ENCODE measurements around the gene PPP6R3. TPM values are rescaled to one million over a fixed set of nuclear protein-coding genes. Genes with fewer than 3 reads are reported as not detected.
"Not testable (repeated sequence)": the region's sequence is repeated elsewhere in the genome, so short reads cannot be mapped to it uniquely, and the experiment has no call there.

PPP6R3 gene
- total RNA-seq, 1 experiment from 2014 or later: 138 TPM

DNA sequence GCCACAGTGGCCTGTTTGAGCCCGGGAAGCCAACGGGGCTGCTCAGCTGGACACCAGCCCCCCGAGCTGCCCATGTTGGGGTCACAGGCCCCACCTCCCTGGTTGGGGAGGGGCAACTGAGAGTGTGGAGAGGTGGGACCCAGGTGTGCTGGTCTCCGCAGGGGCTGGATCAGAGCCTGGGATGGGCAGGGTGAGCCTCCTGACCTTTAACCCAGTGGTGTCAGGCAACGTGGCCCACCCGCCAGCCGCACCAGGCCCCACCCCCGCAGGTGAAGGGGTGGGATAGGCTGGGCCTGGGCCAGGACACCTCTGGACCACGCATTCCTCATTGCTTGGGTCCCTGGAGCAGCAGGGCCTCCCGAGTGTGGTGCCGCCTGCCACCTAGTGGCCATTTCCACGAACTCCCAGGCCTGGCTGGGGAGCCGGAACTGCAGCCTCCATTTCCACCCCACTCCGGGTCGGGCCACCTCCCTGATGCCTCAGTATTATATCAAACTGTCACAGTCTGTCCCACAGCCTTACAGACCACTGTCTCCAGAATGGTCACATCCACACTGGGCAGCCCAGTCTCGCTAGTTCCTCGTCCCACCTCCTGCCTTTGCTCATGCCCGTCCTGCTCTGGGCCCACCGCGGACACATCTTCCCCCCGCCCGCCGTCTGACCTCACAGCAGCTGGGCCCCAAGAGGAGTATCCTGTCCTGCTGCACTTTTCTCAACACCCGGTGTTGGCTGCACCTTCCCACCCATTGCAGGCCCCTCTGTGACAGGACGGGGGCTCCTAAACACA, 13.3 kb upstream of the PPP6R3 start:
- H3K56ac ChIP-seq (ENCODE audit: insufficient read length, low read depth, low read length): no peak overlapping the region
- H2BK120ac ChIP-seq (ENCODE audit: low read depth, low read length, poor library complexity, severe bottlenecking): no peak overlapping the region
- H3T11ph ChIP-seq (ENCODE audit: low read length): no peak overlapping the region
- no peak overlapping the region for H3K9ac ChIP-seq (ENCODE audit: extremely low read depth, insufficient read length, low read length)
- H3K4ac ChIP-seq (ENCODE audit: low read depth, low read length): no peak overlapping the region
- H4K91ac ChIP-seq (ENCODE audit: insufficient read length, low read depth, low read length): no peak overlapping the region
- no peak overlapping the region for H3K14ac ChIP-seq (ENCODE audit: insufficient read depth, low read length)
- no peaks in the 10 kb centered on the region for H3K4me1 ChIP-seq (ENCODE audit: insufficient read depth, low read length)
- H2BK12ac ChIP-seq (ENCODE audit: insufficient read length, low read depth, low read length): no peak overlapping the region
- no peaks in the 10 kb centered on the region for H3K27me3 ChIP-seq (ENCODE audit: insufficient read depth, low read length)
- peaks cover 12 to 25% (median 22%) of the 10 kb centered on the region in 3 experiments for H3K36me3 Mint-ChIP-seq (ENCODE audit: insufficient read depth in 1 of 3, low read depth in 3 of 3)
- DNase-seq: peak; percentile 91
- no peak overlapping the region for H2BK15ac ChIP-seq (ENCODE audit: low read depth, low read length)
- H3K4me2 ChIP-seq (ENCODE audit: insufficient read depth, insufficient read length, low read length): no peak overlapping the region
- no peak overlapping the region for H3K27ac Mint-ChIP-seq
- H3K27me3 Mint-ChIP-seq (ENCODE audit: low read depth): no peaks in the 10 kb centered on the region
- H3K79me1 ChIP-seq (ENCODE audit: insufficient read depth, low read depth, low read length, poor library complexity, severe bottlenecking): no peaks in the 10 kb centered on the region
- no peaks in the 10 kb centered on the region for H3K9me3 ChIP-seq (ENCODE audit: control insufficient read depth, low read depth, low read length)
- H3K27ac ChIP-seq (ENCODE audit: insufficient read length, low read depth, low read length): no peak overlapping the region
- H3K9me3 Mint-ChIP-seq: no peaks in the 10 kb centered on the region
- H3K23ac ChIP-seq (ENCODE audit: insufficient read length, low read depth, low read length): no peak overlapping the region
- TF ChIP-seq, protein P1, sequence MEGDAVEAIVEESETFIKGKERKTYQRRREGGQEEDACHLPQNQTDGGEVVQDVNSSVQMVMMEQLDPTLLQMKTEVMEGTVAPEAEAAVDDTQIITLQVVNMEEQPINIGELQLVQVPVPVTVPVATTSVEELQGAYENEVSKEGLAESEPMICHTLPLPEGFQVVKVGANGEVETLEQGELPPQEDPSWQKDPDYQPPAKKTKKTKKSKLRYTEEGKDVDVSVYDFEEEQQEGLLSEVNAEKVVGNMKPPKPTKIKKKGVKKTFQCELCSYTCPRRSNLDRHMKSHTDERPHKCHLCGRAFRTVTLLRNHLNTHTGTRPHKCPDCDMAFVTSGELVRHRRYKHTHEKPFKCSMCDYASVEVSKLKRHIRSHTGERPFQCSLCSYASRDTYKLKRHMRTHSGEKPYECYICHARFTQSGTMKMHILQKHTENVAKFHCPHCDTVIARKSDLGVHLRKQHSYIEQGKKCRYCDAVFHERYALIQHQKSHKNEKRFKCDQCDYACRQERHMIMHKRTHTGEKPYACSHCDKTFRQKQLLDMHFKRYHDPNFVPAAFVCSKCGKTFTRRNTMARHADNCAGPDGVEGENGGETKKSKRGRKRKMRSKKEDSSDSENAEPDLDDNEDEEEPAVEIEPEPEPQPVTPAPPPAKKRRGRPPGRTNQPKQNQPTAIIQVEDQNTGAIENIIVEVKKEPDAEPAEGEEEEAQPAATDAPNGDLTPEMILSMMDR (conservative IDR thresholded peaks at IDR 0.05): peak; percentile 96
- no peaks in the 10 kb centered on the region for H4K20me1 ChIP-seq (ENCODE audit: control insufficient read depth, insufficient read depth, insufficient read length)
- WGBS (ENCODE audit: extremely low coverage, insufficient read length, low lambda C conversion rate): no CpG with 5 or more reads among the region's 25 CpGs
- H3K79me2 ChIP-seq (ENCODE audit: insufficient read depth, low read length): no peaks in the 10 kb centered on the region
- no peak overlapping the region for H3K18ac ChIP-seq (ENCODE audit: insufficient read length, low read depth, low read length)
- no peak overlapping the region for H2AFZ ChIP-seq (ENCODE audit: low read length)
- no peak overlapping the region for H2BK20ac ChIP-seq (ENCODE audit: low read depth, low read length, poor library complexity, severe bottlenecking)
- H3K23me2 ChIP-seq (ENCODE audit: insufficient read length, low read depth, low read length, poor library complexity, severe bottlenecking): no peaks in the 10 kb centered on the region
- peaks cover 7 to 9% of the 10 kb centered on the region in 2 experiments for H3K4me1 Mint-ChIP-seq
- no peak overlapping the region for H4K5ac ChIP-seq (ENCODE audit: insufficient read length, low read depth, low read length)
- H2BK5ac ChIP-seq (ENCODE audit: insufficient read length, low read length): no peak overlapping the region
- H3K4me3 Mint-ChIP-seq: no peak overlapping the region
- no peak overlapping the region for H4K8ac ChIP-seq (replicated peaks; ENCODE audit: insufficient read length, low read depth, low read length)
- H2AK5ac ChIP-seq (ENCODE audit: insufficient read length, low read length): no peak overlapping the region

DNA sequence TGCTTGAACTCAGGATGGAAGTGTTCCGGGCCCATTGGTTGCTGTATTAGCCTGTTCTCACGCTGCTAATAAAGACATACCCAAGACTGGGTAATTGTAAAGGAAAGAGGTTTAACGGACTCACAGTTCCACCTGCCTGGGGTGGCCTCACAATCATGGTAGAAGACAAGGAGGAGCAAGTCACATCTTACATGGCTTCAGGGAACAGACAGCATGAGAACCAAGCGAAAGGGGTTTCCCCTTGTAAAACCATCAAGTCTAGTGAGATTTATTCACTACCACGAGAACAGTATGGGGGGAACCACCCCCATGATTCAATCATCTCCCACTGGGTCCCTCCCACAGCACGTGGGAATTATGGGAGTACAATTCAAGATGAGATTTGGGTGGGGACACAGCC, 12.6 kb upstream of the PPP6R3 start:
- not testable (repeated sequence) for H3K9me3 Mint-ChIP-seq; DNase-seq; H3K27ac ChIP-seq (ENCODE audit: insufficient read length, low read depth, low read length)

More for the DNA sequence above, 12.6 kb upstream of the PPP6R3 start:
- H3K4me3 Mint-ChIP-seq; H3K27ac Mint-ChIP-seq; H2AK5ac ChIP-seq (ENCODE audit: insufficient read length, low read length); H2BK12ac ChIP-seq (ENCODE audit: insufficient read length, low read depth, low read length); H2BK15ac ChIP-seq (ENCODE audit: low read depth, low read length); H4K91ac ChIP-seq (ENCODE audit: insufficient read length, low read depth, low read length); H2BK20ac ChIP-seq (ENCODE audit: low read depth, low read length, poor library complexity, severe bottlenecking); H3K79me1 ChIP-seq (ENCODE audit: insufficient read depth, low read depth, low read length, poor library complexity, severe bottlenecking); H3K27me3 ChIP-seq (ENCODE audit: insufficient read depth, low read length); H3K9ac ChIP-seq (ENCODE audit: extremely low read depth, insufficient read length, low read length); H3K4ac ChIP-seq (ENCODE audit: low read depth, low read length); H2AFZ ChIP-seq (ENCODE audit: low read length); H4K20me1 ChIP-seq (ENCODE audit: control insufficient read depth, insufficient read depth, insufficient read length); H3K14ac ChIP-seq (ENCODE audit: insufficient read depth, low read length); H2BK5ac ChIP-seq (ENCODE audit: insufficient read length, low read length); H3K4me1 Mint-ChIP-seq; H3K4me1 ChIP-seq (ENCODE audit: insufficient read depth, low read length); H3K9me3 ChIP-seq (ENCODE audit: control insufficient read depth, low read depth, low read length); H2BK120ac ChIP-seq (ENCODE audit: low read depth, low read length, poor library complexity, severe bottlenecking); H3K23ac ChIP-seq (ENCODE audit: insufficient read length, low read depth, low read length); H3K79me2 ChIP-seq (ENCODE audit: insufficient read depth, low read length); H3T11ph ChIP-seq (ENCODE audit: low read length); H3K4me2 ChIP-seq (ENCODE audit: insufficient read depth, insufficient read length, low read length); H3K27me3 Mint-ChIP-seq (ENCODE audit: low read depth); H4K5ac ChIP-seq (ENCODE audit: insufficient read length, low read depth, low read length); H3K18ac ChIP-seq (ENCODE audit: insufficient read length, low read depth, low read length); H4K8ac ChIP-seq (replicated peaks; ENCODE audit: insufficient read length, low read depth, low read length); H3K23me2 ChIP-seq (ENCODE audit: insufficient read length, low read depth, low read length, poor library complexity, severe bottlenecking); H3K56ac ChIP-seq (ENCODE audit: insufficient read length, low read depth, low read length): not testable (repeated sequence)
- no CpG with 5 or more reads among the region's 6 CpGs for WGBS (ENCODE audit: extremely low coverage, insufficient read length, low lambda C conversion rate)
- peaks cover 12 to 18% (median 16%) of the 10 kb centered on the region in 3 experiments for H3K36me3 Mint-ChIP-seq (ENCODE audit: insufficient read depth in 1 of 3, low read depth in 3 of 3)

Measured in H9 (cell line).